ENCODE measurements around the gene AZGP1.
"Not testable (repeated sequence)": the region's sequence is repeated elsewhere in the genome, so short reads cannot be mapped to it uniquely, and the experiment has no call there.

The AZGP1 gene

GRCh38 chr7:99997545-99998137 lies 21.8 kb upstream of the AZGP1 start:
- peak; percentile 33 to 42 for DNase-seq (ENCODE audit: low read depth in 2 of 2)

- DNase-seq (ENCODE audit: low read depth in 2 of 2): no peak
Observed at GRCh38 chr7:99996755-99997544, 21.1 kb upstream of the AZGP1 start.

- DNase-seq (ENCODE audit: low read depth in 2 of 2): no peak
Observed at GRCh38 chr7:99994819-99995218, 19.0 kb upstream of the AZGP1 start.

- DNase-seq (ENCODE audit: low read depth in 2 of 2): no peak
Observed at GRCh38 chr7:99992330-99993038, 16.7 kb upstream of the AZGP1 start.

- not testable (repeated sequence) for DNase-seq (ENCODE audit: low read depth in 2 of 2)
Observed at GRCh38 chr7:99991543-99991942, 15.7 kb upstream of the AZGP1 start.

- DNase-seq (ENCODE audit: low read depth in 2 of 2): no peak
Observed at GRCh38 chr7:99990460-99990852, 14.6 kb upstream of the AZGP1 start.

GRCh38 chr7:99987846-99988245 lies 12.0 kb upstream of the AZGP1 start:
- DNase-seq (ENCODE audit: low read depth in 2 of 2): no peak

- DNase-seq (ENCODE audit: low read depth in 2 of 2): not testable (repeated sequence)
Observed at GRCh38 chr7:99987306-99987705, 11.5 kb upstream of the AZGP1 start.

- no peak for DNase-seq (ENCODE audit: low read depth in 2 of 2)
Observed at GRCh38 chr7:99984593-99984992, 8.8 kb upstream of the AZGP1 start.

- DNase-seq (ENCODE audit: low read depth in 2 of 2): not testable (repeated sequence)
Observed at GRCh38 chr7:99981066-99981465, 5.2 kb upstream of the AZGP1 start.

- DNase-seq (ENCODE audit: low read depth in 2 of 2): not testable (repeated sequence)
Observed at GRCh38 chr7:99980448-99980872, 4.6 kb upstream of the AZGP1 start.

GRCh38 chr7:99979814-99980225 lies 4.0 kb upstream of the AZGP1 start:
- peak; percentile 28 to 48 for DNase-seq (ENCODE audit: low read depth in 2 of 2)

GRCh38 chr7:99976626-99977025 lies 795 bp upstream of the AZGP1 start:
- no peak for DNase-seq (ENCODE audit: low read depth in 2 of 2)

GRCh38 chr7:99974681-99975080 lies 1.1 kb downstream of the AZGP1 start:
- no peak for DNase-seq (ENCODE audit: low read depth in 2 of 2)

GRCh38 chr7:99973817-99974216 lies 2.0 kb downstream of the AZGP1 start:
- not testable (repeated sequence) for DNase-seq (ENCODE audit: low read depth in 2 of 2)

- no peak for DNase-seq (ENCODE audit: low read depth in 2 of 2)
Observed at GRCh38 chr7:99971242-99971641, 4.6 kb downstream of the AZGP1 start.

GRCh38 chr7:99969813-99970212 lies 6.0 kb downstream of the AZGP1 start:
- not testable (repeated sequence) for DNase-seq (ENCODE audit: low read depth in 2 of 2)

GRCh38 chr7:99969298-99969697 lies 6.5 kb downstream of the AZGP1 start:
- DNase-seq (ENCODE audit: low read depth in 2 of 2): no peak

GRCh38 chr7:99958564-99959227 lies 17.1 kb downstream of the AZGP1 start:
- DNase-seq (ENCODE audit: low read depth in 2 of 2): no peak

GRCh38 chr7:99955247-99955646 lies 20.6 kb downstream of the AZGP1 start:
- DNase-seq (ENCODE audit: low read depth in 2 of 2): no peak

- DNase-seq (ENCODE audit: low read depth in 2 of 2): not testable (repeated sequence)
Observed at GRCh38 chr7:99954643-99955042, 21.2 kb downstream of the AZGP1 start.

- no peak for DNase-seq (ENCODE audit: low read depth in 2 of 2)
Observed at GRCh38 chr7:99953649-99954048, 22.2 kb downstream of the AZGP1 start.
